Upper lobe of right lung (tissue), 1 donor: ENCODE measurements around the gene SS18L1. TPM values are rescaled to one million over a fixed set of nuclear protein-coding genes. Genes with fewer than 3 reads are reported as not detected.

Experiments
- ATAC-seq: fragments of 200-7000 bp; cut with Tn5 transposase; one replicate; pipeline ENCODE4 v1.9.1; 2020; ENCODE audit warnings: mild to moderate bottlenecking, moderate library complexity
- DNase-seq: peaks from one replicate; pipeline ENCODE4 v3.0.0-alpha.2; 2020
- H3K27ac ChIP-seq: fragments of 200-600 bp; one replicate; pipeline ENCODE4 v1.8.0; 2022
- H3K27me3 ChIP-seq: fragments of 200-600 bp; one replicate; pipeline ENCODE4 v1.8.0; 2022; ENCODE audit warnings: mild to moderate bottlenecking
- H3K36me3 ChIP-seq: fragments of 200-600 bp; one replicate; pipeline ENCODE4 v1.8.0; 2022
- H3K4me1 ChIP-seq: fragments of 200-600 bp; one replicate; pipeline ENCODE4 v1.8.0; 2022
- H3K4me3 ChIP-seq: fragments of 200-600 bp; one replicate; pipeline ENCODE4 v1.8.0; 2022; ENCODE audit warnings: mild to moderate bottlenecking
- H3K9me3 ChIP-seq: fragments of 200-600 bp; one replicate; pipeline ENCODE4 v1.8.0; 2022
- intact Hi-C: fragments of 100-400 bp; cut with DNase I; formaldehyde crosslinking; loops from one replicate; pipeline ENCODE4 v1.11.0; 2022
- total RNA-seq: library from RNA; stranded (reverse); fragmentation: NEBNext Ultra II Directional; extraction: Animal tissue kit (Norgen Biotek cat#: 25700); gene quantifications from one replicate; pipeline ENCODE4 v1.2.1, GENCODE V29; 2021
- TF ChIP-seq, protein P1 (sequence below): fragments of 200-600 bp; IDR thresholded peaks from one replicate; pipeline ENCODE4 v1.8.0; 2022; ENCODE audit warnings: antibody characterized with exemption
- donor health status: DM: no; HTN: yes; CAD: no; lungs with severe emphysema.

SS18L1 gene
- total RNA-seq, 1 donor from 2014 or later = 12.6 TPM

DNA sequence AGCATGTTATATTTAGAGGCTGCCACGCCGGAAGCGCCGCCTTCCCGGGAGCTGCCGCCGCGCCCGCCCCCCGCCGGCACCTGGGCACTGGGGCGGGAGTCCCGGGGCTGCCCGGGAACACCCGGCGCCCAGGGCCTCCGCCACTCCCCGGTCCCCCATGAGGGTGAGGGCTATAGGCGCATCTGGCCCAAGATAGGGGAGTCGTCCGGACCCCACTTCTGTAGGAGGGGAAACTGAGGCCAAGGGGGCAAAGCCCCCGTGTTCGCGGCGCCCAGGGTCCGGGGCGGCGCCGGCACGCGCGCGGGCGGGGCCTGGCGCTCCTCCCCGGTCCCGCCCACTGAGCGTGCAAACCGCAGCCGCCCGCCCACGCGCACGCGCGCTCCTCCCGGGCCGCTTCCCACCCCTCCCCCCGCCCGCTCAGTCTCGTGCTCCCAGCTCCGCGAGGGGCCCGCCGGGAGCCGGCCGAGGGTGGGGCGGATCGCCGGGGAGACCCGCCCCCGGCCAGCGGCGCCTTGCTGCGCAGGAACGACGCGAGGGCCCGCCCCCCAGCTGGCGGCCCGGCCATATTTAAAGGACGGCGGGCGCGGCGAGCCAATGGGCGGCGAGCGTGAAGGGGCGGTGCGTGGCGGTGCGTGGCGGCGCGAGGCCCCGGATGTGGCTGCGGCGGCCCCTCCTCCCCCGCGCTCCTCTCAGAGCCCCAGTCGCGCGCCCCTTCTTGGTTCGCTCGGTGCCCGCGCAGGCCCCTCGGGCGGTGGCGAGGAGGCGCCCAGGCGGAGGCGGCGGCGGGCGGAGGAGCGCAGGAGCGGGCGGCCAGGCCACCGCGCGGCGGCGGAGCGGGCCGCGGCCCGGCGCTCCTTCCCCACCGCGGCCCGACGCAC lies 21.6 kb upstream of the SS18L1 start, which contains the start of gene LSM14B:
TSS of gene LSM14B (plus strand) at position 700 of the 878 bp plus-strand sequence. CDS start 192 bp downstream, outside the sequence.
- Histone ChIP-seq H3K4me1 (peaks cover 15% of the 10 kb centered on the region), H3K36me3 (peaks cover 27% of the 10 kb centered on the region), H3K27ac (peak within 1 kb of the TSS; percentile 95), H3K9me3 (no peaks in the 10 kb centered on the region), H3K27me3 (no peaks in the 10 kb centered on the region), H3K4me3 (peak within 1 kb of the TSS; percentile 81)
- intact Hi-C loops = no loop called here
- DNase-seq (peak; percentile 98), ATAC-seq (peak; percentile 93)
- TF ChIP-seq, protein P1, sequence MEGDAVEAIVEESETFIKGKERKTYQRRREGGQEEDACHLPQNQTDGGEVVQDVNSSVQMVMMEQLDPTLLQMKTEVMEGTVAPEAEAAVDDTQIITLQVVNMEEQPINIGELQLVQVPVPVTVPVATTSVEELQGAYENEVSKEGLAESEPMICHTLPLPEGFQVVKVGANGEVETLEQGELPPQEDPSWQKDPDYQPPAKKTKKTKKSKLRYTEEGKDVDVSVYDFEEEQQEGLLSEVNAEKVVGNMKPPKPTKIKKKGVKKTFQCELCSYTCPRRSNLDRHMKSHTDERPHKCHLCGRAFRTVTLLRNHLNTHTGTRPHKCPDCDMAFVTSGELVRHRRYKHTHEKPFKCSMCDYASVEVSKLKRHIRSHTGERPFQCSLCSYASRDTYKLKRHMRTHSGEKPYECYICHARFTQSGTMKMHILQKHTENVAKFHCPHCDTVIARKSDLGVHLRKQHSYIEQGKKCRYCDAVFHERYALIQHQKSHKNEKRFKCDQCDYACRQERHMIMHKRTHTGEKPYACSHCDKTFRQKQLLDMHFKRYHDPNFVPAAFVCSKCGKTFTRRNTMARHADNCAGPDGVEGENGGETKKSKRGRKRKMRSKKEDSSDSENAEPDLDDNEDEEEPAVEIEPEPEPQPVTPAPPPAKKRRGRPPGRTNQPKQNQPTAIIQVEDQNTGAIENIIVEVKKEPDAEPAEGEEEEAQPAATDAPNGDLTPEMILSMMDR = no peak

DNA sequence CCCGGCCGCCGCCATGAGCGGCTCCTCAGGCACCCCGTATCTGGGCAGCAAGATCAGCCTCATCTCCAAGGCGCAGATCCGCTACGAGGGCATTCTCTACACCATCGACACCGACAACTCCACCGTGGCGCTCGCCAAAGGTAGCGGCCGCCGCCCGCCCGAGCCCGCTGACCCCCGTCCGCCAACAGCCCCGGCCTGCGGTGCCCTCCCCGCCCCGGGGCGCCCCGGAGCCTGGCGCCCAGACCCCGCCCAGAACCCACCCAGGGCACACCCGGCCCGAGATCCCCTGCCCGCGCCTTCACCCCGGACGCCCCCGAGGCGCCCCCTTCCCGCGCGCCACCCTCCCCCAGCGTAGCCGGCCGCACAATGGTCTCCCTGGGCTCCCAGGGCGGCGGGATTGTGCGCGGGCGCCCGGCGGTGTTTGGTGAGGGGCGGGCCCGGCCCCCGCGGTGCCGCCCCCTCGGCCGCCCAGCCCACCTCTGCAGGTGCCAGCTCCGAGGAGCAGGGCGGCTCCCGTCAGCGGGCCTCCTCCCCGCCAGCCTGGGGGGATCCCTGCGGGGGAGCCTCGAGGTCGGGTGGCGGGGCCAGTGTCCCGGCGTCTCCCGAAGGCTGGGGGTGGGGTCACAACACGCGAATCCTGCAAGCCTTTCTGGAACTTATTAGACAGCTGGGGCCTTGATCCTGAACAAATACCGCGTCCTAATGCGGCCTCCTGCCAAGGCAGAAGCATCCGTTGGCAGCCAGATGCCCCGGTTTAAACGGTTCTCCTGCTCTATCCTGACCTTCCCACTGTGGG lies 20.7 kb upstream of the SS18L1 start:
- no peaks in the 10 kb centered on the region for H3K27me3 ChIP-seq
- ATAC-seq (peak; percentile 20), DNase-seq (peak; percentile 83)

DNA sequence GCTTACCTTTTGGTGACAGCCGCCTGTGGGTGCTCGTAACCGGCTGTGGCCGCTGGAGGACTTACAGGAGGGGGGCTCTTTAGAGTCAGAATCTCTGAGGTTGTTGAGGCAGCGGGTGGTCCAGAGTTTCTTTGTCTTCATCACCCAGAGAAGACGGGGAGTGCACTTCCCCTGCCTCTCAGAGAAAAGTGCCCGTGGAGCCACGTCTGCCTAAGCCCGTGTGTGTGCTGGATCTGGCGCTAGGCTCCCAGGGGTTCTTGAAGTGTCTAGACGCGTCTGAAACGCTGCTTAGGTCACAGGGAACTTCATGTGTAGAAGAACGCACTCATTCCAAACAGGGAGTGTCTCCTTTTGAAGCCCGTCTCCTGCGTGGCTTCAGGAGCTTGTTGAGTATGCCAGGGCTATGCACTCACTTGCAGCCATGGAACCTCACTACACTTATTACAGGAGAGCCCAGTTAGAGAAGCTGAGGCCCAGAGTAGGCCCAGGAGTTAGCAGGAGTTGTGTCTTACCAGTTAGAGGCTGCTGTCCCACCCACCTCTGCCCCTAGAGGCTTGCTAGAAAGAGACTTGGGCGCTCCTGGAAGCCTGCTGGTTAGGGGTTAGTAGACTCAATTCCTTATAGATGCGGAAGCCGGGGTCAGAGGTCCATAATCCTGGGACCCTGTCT lies 20.0 kb upstream of the SS18L1 start:
- Histone ChIP-seq H3K4me3 (peak overlapping the region; percentile 69), H3K4me1 (peaks cover 15% of the 10 kb centered on the region), H3K27me3 (no peaks in the 10 kb centered on the region), H3K9me3 (no peaks in the 10 kb centered on the region), H3K36me3 (peaks cover 43% of the 10 kb centered on the region), H3K27ac (peak overlapping the region; percentile 77)
- TF ChIP-seq, protein P1 = no peak
- intact Hi-C loops = no loop called here
- DNase-seq (no peak), ATAC-seq (no peak)

More for the DNA sequence above, 20.7 kb upstream of the SS18L1 start:
- H3K4me3 ChIP-seq = peak overlapping the region; percentile 69
- peaks cover 15% of the 10 kb centered on the region for H3K4me1 ChIP-seq
- peaks cover 35% of the 10 kb centered on the region for H3K36me3 ChIP-seq
- intact Hi-C loops = no loop called here
- peak overlapping the region; percentile 77 for H3K27ac ChIP-seq
- H3K9me3 ChIP-seq = no peaks in the 10 kb centered on the region
- TF ChIP-seq, protein P1 = no peak

DNA sequence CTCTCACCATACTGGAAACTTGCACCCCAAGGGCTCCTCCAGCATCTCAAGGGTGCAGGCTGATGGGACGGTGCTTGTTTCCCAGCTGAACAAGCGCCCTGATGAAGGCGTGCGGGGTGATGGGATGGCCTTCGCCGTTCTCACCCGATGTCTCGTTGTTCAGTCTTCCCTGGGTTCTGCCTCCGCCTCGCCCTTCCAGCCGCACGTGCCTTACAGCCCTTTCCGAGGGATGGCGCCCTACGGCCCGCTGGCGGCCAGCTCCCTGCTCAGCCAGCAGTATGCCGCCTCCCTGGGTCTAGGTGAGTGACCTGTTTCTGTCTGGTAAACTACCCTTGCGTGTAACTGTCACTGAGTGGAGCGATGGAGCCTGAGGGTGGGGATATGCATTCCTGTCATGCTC lies 17.4 kb upstream of the SS18L1 start:
- DNase-seq (no peak), ATAC-seq (no peak)
- Histone ChIP-seq H3K36me3 (peaks cover 68% of the 10 kb centered on the region), H3K9me3 (no peaks in the 10 kb centered on the region), H3K4me1 (peaks cover 15% of the 10 kb centered on the region), H3K4me3 (no peak overlapping the region), H3K27ac (no peak overlapping the region), H3K27me3 (no peaks in the 10 kb centered on the region)
- intact Hi-C loops = no loop called here
- TF ChIP-seq, protein P1 = no peak

DNA sequence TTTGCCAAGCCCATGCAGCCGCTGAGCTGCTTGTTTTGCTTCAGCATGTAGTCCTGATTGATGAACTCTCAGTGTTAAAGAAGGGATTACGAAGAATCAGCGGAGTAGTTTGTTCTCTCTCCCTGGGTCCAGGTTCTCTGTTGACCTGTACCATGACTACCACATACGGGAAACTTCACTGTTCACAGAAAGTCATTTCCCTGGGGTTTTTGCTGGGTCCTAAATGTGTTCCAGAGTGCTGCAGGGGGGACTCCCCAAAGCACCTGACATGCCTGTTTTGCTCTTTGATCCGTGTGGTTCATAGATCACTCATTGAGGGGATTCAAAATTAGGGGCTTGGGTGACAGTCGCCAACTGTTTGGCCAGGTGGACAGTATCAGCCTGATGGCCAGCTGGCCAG lies 15.8 kb upstream of the SS18L1 start:
- no peak for ATAC-seq
- no peak for DNase-seq
- intact Hi-C loops = no loop called here

More for the DNA sequence above, 15.8 kb upstream of the SS18L1 start:
- Histone ChIP-seq H3K36me3 (peaks cover 85% of the 10 kb centered on the region), H3K27me3 (no peaks in the 10 kb centered on the region), H3K9me3 (no peaks in the 10 kb centered on the region), H3K4me1 (peaks cover 16% of the 10 kb centered on the region), H3K27ac (no peak overlapping the region), H3K4me3 (no peak overlapping the region)
- TF ChIP-seq, protein P1 = no peak
